ENCODE measurements around the gene SLC16A2.

DNA sequence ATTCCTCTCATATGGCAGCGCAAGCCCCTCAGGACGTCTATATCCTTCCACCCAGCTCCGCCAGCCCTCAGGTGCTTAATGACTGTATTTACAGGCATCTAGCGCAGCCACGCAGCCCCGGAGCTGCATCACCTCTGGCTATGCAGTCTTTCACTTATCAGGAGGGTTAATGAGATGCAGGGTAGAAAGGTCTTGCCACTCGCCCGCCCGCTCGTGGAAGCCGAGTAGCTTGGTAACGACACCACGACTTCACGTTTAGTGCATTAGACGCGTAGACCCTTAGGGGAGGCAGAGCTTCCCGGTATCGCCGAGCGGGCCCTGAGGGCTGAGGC is 1.5 kb upstream of the SLC16A2 start:
- TF ChIP-seq, protein P1, sequence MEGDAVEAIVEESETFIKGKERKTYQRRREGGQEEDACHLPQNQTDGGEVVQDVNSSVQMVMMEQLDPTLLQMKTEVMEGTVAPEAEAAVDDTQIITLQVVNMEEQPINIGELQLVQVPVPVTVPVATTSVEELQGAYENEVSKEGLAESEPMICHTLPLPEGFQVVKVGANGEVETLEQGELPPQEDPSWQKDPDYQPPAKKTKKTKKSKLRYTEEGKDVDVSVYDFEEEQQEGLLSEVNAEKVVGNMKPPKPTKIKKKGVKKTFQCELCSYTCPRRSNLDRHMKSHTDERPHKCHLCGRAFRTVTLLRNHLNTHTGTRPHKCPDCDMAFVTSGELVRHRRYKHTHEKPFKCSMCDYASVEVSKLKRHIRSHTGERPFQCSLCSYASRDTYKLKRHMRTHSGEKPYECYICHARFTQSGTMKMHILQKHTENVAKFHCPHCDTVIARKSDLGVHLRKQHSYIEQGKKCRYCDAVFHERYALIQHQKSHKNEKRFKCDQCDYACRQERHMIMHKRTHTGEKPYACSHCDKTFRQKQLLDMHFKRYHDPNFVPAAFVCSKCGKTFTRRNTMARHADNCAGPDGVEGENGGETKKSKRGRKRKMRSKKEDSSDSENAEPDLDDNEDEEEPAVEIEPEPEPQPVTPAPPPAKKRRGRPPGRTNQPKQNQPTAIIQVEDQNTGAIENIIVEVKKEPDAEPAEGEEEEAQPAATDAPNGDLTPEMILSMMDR (IDR thresholded peaks at IDR 0.05), result no peak
- TF ChIP-seq POLR2A (IDR thresholded peaks at IDR 0.05), result no peak

Data from ovary (tissue), 3 donors.